RCC 7860 (cell line): ENCODE measurements around the gene RFC2.
"Not testable (repeated sequence)": the region's sequence is repeated elsewhere in the genome, so short reads cannot be mapped to it uniquely, and the experiment has no call there.

ENCODE experiments used
- DNase-seq: peaks from one replicate; pipeline ENCODE4 v3.0.0-alpha.2; 2015; ENCODE audit warnings: low spot score
- FAIRE-seq: peaks from 2 replicates; lab custom pipeline; 2012; peaks lifted over from hg19 to GRCh38; lab: Jason Lieb, UNC

The RFC2 gene

GRCh38 chr7:74283858-74284447 is 29.8 kb upstream of the RFC2 start:
- DNase-seq: peak; percentile 18
- FAIRE-seq: no peak

DNA sequence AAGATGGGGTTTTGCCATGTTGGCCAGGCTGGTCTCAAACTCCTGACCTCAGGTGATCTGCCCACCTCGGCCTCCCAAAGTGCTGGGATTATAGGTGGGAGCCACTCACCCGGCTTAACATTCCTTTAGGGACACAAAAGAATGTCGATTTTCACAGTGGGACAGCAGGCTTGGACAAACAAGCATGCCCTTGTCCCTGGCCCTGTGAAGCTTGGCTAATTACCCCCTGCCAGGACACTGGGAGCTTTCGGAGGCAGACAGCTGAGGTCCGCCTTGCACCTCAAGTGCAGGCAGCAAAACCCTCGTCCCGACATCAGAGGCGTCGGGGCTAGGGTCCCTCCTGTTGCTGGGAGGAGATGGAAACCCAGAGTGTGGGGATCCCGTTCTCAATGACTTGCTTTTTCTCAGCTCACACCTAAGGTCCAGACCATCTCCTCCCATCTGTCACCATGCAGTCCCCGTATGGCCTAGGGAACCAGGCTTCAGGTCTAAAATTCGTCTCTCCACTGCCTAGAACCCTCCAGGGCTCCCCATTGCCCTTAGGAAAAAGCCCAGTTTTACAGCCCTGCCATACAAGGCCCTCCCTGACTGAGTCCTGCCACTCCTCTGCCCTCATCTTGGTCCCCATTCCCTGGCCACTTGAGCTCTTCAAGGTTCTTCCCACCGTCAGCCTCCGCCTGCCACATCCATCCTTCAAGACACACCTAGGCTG is 28.7 kb upstream of the RFC2 start:
- FAIRE-seq: no peak
- DNase-seq: no peak

DNA sequence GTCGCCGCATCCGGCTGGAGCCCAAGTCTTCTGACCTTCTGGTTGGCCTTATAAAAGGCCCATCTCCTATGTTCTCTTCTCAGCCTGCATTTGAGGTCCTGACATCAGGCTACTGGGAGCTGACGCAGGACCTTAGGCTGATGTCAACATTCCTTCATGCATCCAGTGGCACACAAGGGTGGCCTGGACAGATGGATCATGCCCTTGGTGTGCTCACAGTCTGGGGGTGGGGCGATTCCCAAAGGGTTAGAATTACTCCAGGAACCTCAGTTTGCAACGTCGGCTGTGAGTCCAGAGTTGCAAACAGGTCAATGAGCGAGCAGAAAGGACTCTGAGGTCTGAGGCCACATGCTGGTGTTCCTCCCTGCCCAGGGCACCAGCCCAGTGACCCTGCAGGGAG is 26.8 kb upstream of the RFC2 start:
- DNase-seq (peak; percentile 82), FAIRE-seq (no peak)

DNA sequence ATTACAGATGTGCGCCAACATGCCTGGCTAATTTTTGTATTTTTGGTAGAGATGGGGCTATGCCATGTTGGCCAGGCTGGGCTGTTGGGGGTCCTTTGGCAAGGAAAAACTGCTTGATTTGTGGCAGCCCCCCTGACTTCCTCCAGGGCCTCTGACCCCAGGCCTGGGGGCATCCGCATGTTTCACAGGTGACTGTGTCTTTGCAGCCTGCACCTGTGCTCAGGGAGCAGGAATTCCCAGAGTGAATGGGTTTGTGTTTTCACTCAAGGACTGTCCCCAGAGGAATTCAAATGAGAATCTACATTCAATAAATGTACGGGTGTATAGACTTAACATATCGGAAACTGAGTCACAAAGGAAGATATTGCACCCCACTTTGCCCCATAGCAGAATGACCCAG is 23.4 kb upstream of the RFC2 start:
- DNase-seq (no peak), FAIRE-seq (no peak)

DNA sequence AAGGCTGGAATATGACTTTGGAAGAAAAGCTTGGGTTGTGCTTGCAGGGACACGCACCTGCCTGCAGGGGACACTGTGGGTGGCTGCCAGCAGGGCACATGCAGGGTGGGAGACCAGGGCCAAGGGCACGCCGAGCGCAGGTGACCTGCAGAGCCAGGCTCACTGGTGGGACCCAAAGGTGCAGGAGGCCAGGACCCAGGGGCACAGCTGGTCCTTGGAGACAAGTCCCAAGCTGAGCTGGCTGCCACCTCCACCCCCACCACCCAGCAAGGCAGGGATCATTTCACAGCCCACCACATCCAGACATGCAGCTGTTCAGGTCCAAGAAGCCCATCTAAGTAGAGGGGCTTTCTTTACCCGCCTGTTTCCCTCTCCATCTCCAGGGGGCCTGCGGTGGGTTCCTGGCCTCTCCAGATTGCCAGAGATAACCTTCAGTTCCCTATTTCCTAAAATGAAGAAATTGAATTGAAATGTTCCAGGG is 21.2 kb upstream of the RFC2 start:
- DNase-seq: no peak
- FAIRE-seq: no peak

DNA sequence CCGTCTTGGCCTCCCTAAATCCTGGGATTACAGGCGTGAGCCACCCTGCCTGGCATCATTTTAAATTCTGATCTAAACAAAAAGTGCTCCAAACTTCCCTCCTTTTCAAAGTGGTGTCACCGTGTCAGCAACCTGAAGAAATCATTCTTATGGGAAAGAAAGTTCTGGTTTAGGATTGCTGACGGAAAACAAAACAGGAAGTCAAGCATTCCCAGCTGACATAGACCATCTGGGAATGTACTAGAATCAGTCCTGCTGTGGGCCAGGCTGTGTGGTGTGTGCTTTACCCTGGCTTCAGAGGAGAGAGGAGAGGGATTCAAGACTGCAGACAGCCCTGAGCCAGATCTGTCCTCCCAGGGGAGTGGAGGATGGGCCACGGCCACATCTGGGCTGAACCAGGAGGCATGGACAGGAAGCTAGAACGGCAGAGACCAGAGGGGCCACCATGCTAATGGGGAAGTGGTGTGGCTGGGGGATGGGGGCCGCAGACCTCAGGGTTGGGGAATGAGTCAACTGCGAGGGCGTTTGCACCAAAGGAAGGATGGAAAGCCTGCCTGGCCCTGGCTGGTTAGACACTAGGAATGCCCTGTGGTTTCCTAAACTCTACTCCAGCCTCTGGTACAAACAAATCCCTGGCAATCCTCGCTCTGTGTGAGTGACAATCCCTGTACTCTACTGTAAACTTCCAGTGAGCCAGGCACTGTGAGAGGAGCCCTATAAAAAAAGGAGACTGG is 18.3 kb upstream of the RFC2 start:
- DNase-seq (peak; percentile 99), FAIRE-seq (peak; percentile 95)

- no peak for DNase-seq
- no peak for FAIRE-seq
Observed at GRCh38 chr7:74271742-74272141, 17.5 kb upstream of the RFC2 start.

DNA sequence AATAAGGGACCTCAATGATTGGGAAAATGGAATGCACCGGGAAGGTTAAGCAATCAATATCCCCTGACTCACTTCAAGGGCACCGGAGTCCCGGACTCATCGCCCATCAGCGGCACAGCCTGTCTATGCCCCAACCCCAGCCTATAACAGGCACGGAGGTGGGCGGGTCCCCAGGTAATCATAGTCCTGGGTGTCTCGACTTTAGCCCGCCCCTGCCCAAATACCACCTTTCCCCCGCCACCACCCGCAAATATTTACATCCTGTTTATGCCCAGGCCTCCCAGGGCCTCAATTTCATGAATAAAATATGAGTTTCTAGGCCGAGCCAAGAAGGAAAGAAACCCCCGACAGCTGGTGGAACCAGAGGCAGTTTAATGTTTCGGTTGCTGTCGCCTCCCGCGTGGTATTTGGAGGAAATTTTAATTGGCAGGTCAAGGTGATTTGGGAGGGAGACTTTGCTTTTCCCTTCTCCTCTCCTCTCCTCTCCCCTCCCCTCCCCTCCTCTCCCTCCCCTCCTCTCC is 15.6 kb upstream of the RFC2 start:
- FAIRE-seq: no peak
- DNase-seq: no peak

DNA sequence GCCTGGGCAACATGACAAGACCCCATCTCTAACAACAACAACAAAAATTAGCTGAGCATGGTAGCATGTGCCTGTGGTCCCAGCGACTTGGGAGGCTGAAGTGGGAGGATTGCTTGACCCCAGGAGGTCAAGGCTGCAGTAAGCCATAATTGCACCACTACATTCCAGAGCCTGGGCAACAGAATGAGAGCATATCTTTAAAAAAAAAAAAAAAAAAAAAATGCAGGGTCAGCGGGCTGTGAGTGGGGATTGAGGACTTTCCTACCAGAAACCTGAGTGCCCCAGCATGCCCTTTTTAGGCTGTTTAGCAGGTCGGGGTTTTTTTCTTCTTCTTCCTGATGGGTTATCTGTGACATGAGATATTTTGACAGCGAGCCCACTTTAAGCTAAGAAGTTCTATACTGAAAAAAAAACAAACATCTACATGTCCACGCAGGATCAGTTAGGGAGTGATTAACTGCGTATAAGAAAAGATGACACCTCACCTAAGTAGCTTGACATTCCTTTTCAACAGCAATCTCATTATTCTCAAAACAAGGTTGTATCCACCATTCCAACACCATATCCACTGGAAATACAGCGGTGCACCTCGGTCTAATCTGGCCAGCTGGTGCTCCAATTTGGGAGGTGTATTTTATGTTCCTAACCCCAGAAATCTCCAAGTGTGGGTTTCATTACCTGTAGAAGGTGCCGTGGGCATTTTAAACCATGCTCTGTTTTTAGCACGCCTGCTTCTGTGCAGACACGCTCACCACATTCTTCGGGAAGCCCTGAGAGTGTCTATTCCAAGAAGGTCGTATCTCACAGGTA is 13.8 kb upstream of the RFC2 start:
- FAIRE-seq (no peak), DNase-seq (peak; percentile 17)

DNA sequence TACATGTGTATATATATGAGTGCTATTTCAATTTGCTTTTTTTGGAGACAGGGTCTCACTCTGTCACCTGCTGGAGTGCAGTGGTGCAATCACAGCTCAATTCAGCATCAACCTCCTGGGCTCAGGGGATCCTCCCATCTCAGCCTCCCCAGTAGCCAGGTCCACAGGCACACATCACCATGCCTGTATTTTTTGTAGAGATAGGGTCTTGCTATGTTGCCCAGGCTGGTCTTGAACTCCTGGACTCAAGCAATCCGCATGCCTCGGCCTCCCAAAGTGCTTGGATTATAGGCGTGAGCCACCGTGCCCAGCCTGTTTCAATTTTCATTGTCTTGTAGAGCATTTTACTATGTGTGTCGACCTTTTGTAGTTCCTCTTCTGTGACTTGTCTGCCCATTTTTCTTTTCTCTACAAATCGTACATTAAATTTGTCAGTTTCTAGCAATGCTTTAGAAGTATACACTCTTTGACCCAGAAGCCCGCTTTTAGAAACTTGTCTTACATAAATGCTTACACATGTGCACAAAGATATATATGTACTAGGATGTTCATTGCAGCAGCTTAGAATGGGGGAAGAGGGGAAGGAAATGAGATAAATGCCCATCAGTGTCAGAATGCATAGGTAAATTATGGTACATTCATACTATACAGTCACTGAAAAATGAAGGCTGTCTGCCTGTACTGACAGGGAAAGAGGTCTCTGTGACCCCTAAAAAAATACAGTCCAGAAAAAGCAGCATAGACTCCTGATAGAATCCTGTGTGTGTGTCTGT is 12.2 kb upstream of the RFC2 start:
- no peak for FAIRE-seq
- DNase-seq: no peak

DNA sequence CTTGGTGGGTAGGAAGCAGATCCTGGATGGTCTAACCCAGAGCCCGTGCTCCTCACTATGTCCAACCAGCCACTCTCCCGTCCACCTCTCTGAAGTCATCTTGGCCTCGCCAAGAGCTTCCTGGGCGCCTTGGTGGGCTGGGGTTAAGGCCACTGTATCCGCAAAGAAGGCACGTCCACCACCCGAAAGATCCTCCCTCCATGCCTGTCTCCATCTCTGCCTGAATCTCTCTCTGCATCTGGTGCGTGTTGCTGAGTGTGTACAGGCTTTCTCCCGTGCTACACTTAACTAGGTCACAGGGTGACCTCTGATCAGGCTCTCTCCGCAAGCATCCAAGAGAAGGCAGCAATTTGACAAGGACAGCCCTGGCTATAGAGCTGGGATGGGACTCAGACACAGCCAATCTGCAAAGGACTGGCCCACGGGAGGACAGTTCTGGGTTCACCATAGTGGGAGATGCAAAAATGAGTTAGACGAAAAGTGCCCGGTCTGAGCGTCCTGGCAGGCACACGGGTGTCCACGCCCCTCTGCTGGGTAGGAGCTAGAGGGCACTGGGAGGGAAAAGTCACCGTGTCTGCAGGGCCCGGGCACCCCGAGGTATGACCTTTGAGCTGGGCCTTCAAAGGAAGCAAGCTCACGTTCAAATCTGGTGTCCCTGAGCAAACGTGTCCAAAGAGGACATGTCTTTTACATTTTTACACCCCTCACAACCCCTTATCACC is 9.4 kb upstream of the RFC2 start:
- FAIRE-seq (no peak), DNase-seq (no peak)

- FAIRE-seq (no peak), DNase-seq (no peak)
Observed at GRCh38 chr7:74262639-74263398, 8.6 kb upstream of the RFC2 start.

GRCh38 chr7:74258639-74259038 is 4.4 kb upstream of the RFC2 start:
- no peak for FAIRE-seq
- DNase-seq: no peak

- no peak for DNase-seq
- no peak for FAIRE-seq
Observed at GRCh38 chr7:74256491-74257408, 2.6 kb upstream of the RFC2 start.

DNA sequence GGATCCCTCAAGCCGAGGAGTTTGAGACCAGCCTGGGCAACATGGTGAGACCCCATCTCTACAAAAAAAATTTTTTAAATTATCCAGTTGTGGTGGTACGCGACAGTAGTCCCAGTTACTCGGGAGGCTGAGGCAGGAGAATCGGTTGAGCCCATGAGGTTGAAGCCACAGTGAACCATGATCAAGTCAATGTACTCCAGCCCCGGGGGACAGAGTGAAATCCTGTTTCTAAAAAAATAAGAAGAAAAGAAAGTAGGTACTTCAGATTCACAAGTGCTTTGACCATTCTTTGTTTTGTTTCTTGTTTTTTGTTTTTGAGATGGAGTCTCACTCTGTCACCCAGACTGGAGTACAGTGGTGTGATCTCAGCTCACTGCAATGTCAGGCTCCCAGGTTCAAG is 1.3 kb upstream of the RFC2 start:
- DNase-seq, FAIRE-seq: not testable (repeated sequence)

DNA sequence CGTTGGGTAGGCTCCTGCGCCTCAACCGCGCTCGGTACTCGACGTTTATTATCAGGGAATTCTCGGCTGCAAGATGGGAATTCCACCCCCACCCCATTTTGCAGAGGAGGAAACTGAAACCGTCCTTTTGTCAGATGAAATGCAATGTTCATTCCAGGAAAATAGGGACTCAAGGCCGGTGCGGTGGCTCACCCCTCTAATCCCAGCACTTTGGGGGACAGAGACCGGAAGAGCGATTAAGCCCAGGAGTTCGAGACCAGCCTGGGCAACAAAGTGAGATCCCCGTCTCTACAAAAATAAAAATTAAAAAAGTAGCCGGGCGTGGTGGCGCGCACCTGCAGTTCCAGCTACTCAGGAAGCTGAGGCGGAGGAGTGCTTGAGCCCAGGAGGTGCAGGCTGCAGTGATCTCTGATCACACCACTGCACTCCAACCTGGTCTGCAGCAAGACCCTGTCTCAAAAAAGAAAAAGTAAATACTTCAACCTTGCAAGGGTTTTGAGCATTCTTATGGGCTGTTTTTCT is 720 bp upstream of the RFC2 start:
- FAIRE-seq: no peak
- no peak for DNase-seq

- no peak for DNase-seq
- no peak for FAIRE-seq
Observed at GRCh38 chr7:74253835-74254128, 417 bp downstream of the RFC2 start.

DNA sequence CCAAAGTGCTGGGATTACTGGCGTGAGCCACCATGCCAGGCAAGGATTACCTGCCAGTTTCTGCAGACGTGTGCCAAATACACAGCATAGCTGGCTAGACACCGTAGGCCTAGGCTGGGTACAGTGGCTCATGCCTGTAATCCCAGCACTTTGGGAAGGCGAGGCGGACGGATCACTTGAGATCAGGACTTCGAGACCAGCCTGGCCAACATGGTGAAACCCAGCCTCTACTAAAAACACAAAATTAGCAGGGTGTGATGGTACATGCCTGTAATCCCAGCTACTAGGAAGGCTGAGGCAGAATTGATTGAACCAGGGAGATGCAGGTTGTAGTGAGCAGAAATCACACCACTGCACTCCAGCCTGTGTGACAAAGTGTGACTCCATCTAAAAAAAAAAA is 868 bp downstream of the RFC2 start:
- FAIRE-seq (no peak), DNase-seq (no peak)
